CD14-positive monocyte (primary cell): ENCODE measurements around the gene OR52K2. TPM values are rescaled to one million over a fixed set of nuclear protein-coding genes. Genes with fewer than 3 reads are reported as not detected.

Experiments used
- DNase-seq, 3 donors: peaks; one replicate each; pipeline ENCODE4 v3.0.0-alpha.2; 2011 to 2022
- H2AFZ ChIP-seq: 2 replicates; pipeline ENCODE4 v1.6.0; 2012; ENCODE audit warnings: mild to moderate bottlenecking, low read depth, low read length, inconsistent platforms; ENCODE audit not compliant: insufficient read depth, poor library complexity, severe bottlenecking
- H3K27ac ChIP-seq, 2 donors: 1 replicate in 1 of 2; 2 replicates in 1 of 2; pipeline ENCODE4 v1.5.1; 2012 to 2013; ENCODE audit warnings: low read length in 2 of 2, control low read depth in 1 of 2, inconsistent platforms in 1 of 2, low read depth in 1 of 2, mild to moderate bottlenecking in 1 of 2
- H3K27me3 ChIP-seq, 2 donors: one replicate each; pipeline versions ENCODE4 v1.6.0 to v1.6.1; 2011 to 2013; ENCODE audit warnings: low read length in 2 of 2; ENCODE audit not compliant: control insufficient read depth in 2 of 2, insufficient read depth in 2 of 2
- H3K36me3 ChIP-seq, 2 donors: replicated peaks in 1 of 2; 1 replicate in 1 of 2; 2 replicates in 1 of 2; pipeline versions ENCODE4 v1.5.1 to v1.6.1; 2012 to 2013; ENCODE audit warnings: low read length in 2 of 2, control low read depth in 1 of 2, inconsistent platforms in 1 of 2, mild to moderate bottlenecking in 1 of 2; ENCODE audit not compliant: insufficient read depth in 2 of 2, control insufficient read depth in 1 of 2
- H3K4me1 ChIP-seq, 2 donors: 1 replicate in 1 of 2; 2 replicates in 1 of 2; pipeline versions ENCODE4 v1.5.1 to v1.6.1; 2012 to 2013; ENCODE audit warnings: low read length in 2 of 2, control low read depth in 1 of 2, inconsistent platforms in 1 of 2, mild to moderate bottlenecking in 1 of 2, moderate library complexity in 1 of 2; ENCODE audit not compliant: insufficient read depth in 2 of 2, control insufficient read depth in 1 of 2
- H3K4me2 ChIP-seq: replicated peaks from 2 replicates; pipeline ENCODE3; 2012; ENCODE audit warnings: low read length, moderate library complexity, mild to moderate bottlenecking; ENCODE audit not compliant: poor library complexity, severe bottlenecking; ENCODE audit errors: extremely low read depth
- H3K4me3 ChIP-seq, 3 experiments: fragments of 200-600 bp in 1 of 3; sonication (generic) in 1 of 3; replicated peaks in 1 of 3; 1 replicate in 2 of 3; 2 replicates in 1 of 3; pipeline ENCODE4 v1.5.1; 2011 to 2013; ENCODE audit warnings: low read length in 3 of 3, mild to moderate bottlenecking in 3 of 3, control low read depth in 2 of 3, low read depth in 2 of 3, inconsistent platforms in 1 of 3, moderate library complexity in 1 of 3
- H3K79me2 ChIP-seq: 2 replicates; pipeline ENCODE4 v1.6.0; 2012; ENCODE audit warnings: mild to moderate bottlenecking, control low read depth, inconsistent platforms, low read length, moderate library complexity; ENCODE audit not compliant: insufficient read depth
- H3K9ac ChIP-seq: 2 replicates; pipeline ENCODE4 v1.6.0; 2017; ENCODE audit warnings: low read length, mild to moderate bottlenecking; ENCODE audit not compliant: insufficient read depth, poor library complexity, severe bottlenecking
- H3K9me3 ChIP-seq, 2 donors: replicated peaks in 1 of 2; 1 replicate in 1 of 2; 2 replicates in 1 of 2; pipeline versions ENCODE4 v1.5.1 to v1.6.1; 2012 to 2013; ENCODE audit warnings: low read length in 2 of 2, control low read depth in 1 of 2; ENCODE audit not compliant: control insufficient read depth in 1 of 2, insufficient read depth in 1 of 2
- H4K20me1 ChIP-seq: 2 replicates; pipeline ENCODE4 v1.6.0; 2012; ENCODE audit warnings: mild to moderate bottlenecking, low read length, control low read depth, moderate library complexity; ENCODE audit not compliant: insufficient read depth
- H3K27ac Mint-ChIP-seq, 7 donors: one replicate each; pipeline ENCODE4 v1.8.0; 2020; ENCODE audit warnings: mild to moderate bottlenecking in 7 of 7, mixed read lengths in 7 of 7, moderate library complexity in 6 of 7, inconsistent platforms in 2 of 7
- H3K27me3 Mint-ChIP-seq, 3 donors: one replicate each; pipeline ENCODE4 v1.8.0; 2021 to 2022; ENCODE audit warnings: low read depth in 3 of 3, mild to moderate bottlenecking in 3 of 3, mixed read lengths in 3 of 3, moderate library complexity in 3 of 3, inconsistent platforms in 1 of 3
- H3K36me3 Mint-ChIP-seq, 2 donors: one replicate each; pipeline ENCODE4 v1.8.0; 2020; ENCODE audit warnings: mixed read lengths in 2 of 2, inconsistent platforms in 1 of 2, mild to moderate bottlenecking in 1 of 2
- H3K4me1 Mint-ChIP-seq: one replicate; pipeline ENCODE4 v1.8.0; 2020; ENCODE audit warnings: mild to moderate bottlenecking, mixed read lengths
- H3K4me3 Mint-ChIP-seq, 2 donors: one replicate each; pipeline ENCODE4 v1.8.0; 2020; ENCODE audit warnings: mild to moderate bottlenecking in 2 of 2, mixed read lengths in 2 of 2, moderate library complexity in 1 of 2
- H3K9me3 Mint-ChIP-seq, 7 donors: one replicate each; pipeline ENCODE4 v1.8.0; 2020 to 2022; ENCODE audit warnings: mixed read lengths in 7 of 7, mild to moderate bottlenecking in 6 of 7, moderate library complexity in 6 of 7, inconsistent platforms in 2 of 7
- CTCF ChIP-seq: fragments of 200-600 bp; IDR thresholded peaks from one replicate; pipeline ENCODE4 v1.8.0; 2022; ENCODE audit warnings: antibody characterized with exemption, mild to moderate bottlenecking
- WGBS: methylation state at CpG from one replicate; pipeline ENCODE4 v1.1.5; 2013; ENCODE audit warnings: missing lambda C conversion rate; ENCODE audit not compliant: insufficient coverage; 5-methylcytosine and 5-hydroxymethylcytosine counted together
- intact Hi-C, 2 donors: fragments of 100-400 bp; cut with micrococcal nuclease; formaldehyde crosslinking; loops; one replicate each; pipeline versions ENCODE4 v1.15.0 to v1.15.1; 2023
- polyA plus RNA-seq, 3 donors: library from polyadenylated mRNA; depleted of rRNA in 1 of 3; unstranded in 2 of 3; stranded (reverse) in 1 of 3; fragments of 300-500 nt in 2 of 3; fragments of >200 nt in 1 of 3; fragmentation: Illumina TruSeq in 2 of 3; gene quantifications; 1 replicate in 2 of 3; 2 replicates in 1 of 3; pipeline ENCODE4 v1.2.3, GENCODE V29; 2012 to 2021

OR52K2 gene
- polyA plus RNA-seq, 3 donors = 0.16 to 1.5 (median 0.41) TPM

DNA sequence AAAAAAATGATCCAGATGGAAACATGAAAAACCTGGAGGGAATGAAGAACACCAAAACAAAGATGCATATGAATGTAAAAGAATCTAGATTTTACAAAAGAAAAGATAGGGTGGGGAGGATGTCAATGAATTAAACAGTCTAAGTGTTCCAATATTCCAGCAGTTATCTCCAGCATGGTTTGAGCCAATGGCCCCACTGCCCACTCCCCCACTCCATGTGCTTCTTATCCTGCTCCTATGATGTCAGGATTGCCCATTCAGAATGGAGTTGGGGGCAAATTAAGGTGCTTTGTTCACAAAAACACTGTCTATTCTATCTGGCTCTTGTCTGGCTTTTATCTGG is 32.1 kb downstream of the OR52K2 start:
- Mint-ChIP-seq H3K9me3 (no peaks in the 10 kb centered on the region), H3K4me3 (no peak overlapping the region), H3K36me3 (peaks cover 5 to 6% of the 10 kb centered on the region in 2 donors), H3K4me1 (peaks cover 33% of the 10 kb centered on the region), H3K27ac (peak overlapping the region; percentile 50 to 93 (median 80)), H3K27me3 (no peaks in the 10 kb centered on the region)
- Histone ChIP-seq H3K9me3 (no peaks in the 10 kb centered on the region), H3K9ac (no peak overlapping the region), H3K4me1 (peaks cover 43 to 47% of the 10 kb centered on the region in 2 donors), H3K4me3 (no peak overlapping the region), H4K20me1 (no peaks in the 10 kb centered on the region), H3K36me3 (peaks cover 0 to 1% of the 10 kb centered on the region in 2 donors), H3K79me2 (no peaks in the 10 kb centered on the region), H3K27me3 (no peaks in the 10 kb centered on the region), H3K27ac (peak overlapping the region in 1 of 2 donors; percentile 68), H3K4me2 (no peak overlapping the region), H2AFZ (no peak overlapping the region)
- intact Hi-C loops = loop anchor here (5.0 to 10.0 kb wide), 3 partner anchors 34 to 89 kb away; partner anchors contain the start of genes OR52K2 (in 1 of the 2) and TRIM21 (in 1 of the 2)
- TF ChIP-seq CTCF = no peak
- no peak for DNase-seq

GRCh38 chr11:4482445-4482844 is 33.4 kb downstream of the OR52K2 start, which contains the start of gene OR52K1:
OR52K1 (plus strand) TSS chr11:4482646; CDS start chr11:4488901, 6,255 bp downstream.
- peak within 1 kb of the TSS in 1 of 2 donors; percentile 23 for H3K4me3 Mint-ChIP-seq
- Histone ChIP-seq H3K79me2 (no peaks in the 10 kb centered on the region), H2AFZ (no peak within 1 kb of the TSS), H3K9ac (peak within 1 kb of the TSS; percentile 5), H3K36me3 (no peaks in the 10 kb centered on the region), H3K27ac (peak within 1 kb of the TSS; percentile 57 to 68), H3K9me3 (no peaks in the 10 kb centered on the region), H3K4me3 (no peak within 1 kb of the TSS), H3K27me3 (no peaks in the 10 kb centered on the region), H3K4me2 (peak within 1 kb of the TSS; percentile 4), H3K4me1 (peaks cover 44 to 50% of the 10 kb centered on the region in 2 donors), H4K20me1 (no peaks in the 10 kb centered on the region)
- intact Hi-C loops = loop anchor here (5.0 to 10.0 kb wide), 3 partner anchors 35 to 90 kb away; partner anchors contain the start of genes OR52K2 (in 1 of the 2) and TRIM21 (in 1 of the 2)
- no CpG with 5 or more reads among the region's 2 CpGs for WGBS
- H3K27ac Mint-ChIP-seq = peak within 1 kb of the TSS; percentile 6 to 93 (median 76)
- no peaks in the 10 kb centered on the region for H3K36me3 Mint-ChIP-seq
- H3K9me3 Mint-ChIP-seq = no peaks in the 10 kb centered on the region
- H3K27me3 Mint-ChIP-seq = no peaks in the 10 kb centered on the region
- TF ChIP-seq CTCF = no peak
- DNase-seq = peak; percentile 50 to 73 (median 67)
- peaks cover 35% of the 10 kb centered on the region for H3K4me1 Mint-ChIP-seq
